ENCODE data around the gene DLG3.
"Not testable (repeated sequence)": the region's sequence is repeated elsewhere in the genome, so short reads cannot be mapped to it uniquely, and the experiment has no call there.

DLG3 gene

DNA sequence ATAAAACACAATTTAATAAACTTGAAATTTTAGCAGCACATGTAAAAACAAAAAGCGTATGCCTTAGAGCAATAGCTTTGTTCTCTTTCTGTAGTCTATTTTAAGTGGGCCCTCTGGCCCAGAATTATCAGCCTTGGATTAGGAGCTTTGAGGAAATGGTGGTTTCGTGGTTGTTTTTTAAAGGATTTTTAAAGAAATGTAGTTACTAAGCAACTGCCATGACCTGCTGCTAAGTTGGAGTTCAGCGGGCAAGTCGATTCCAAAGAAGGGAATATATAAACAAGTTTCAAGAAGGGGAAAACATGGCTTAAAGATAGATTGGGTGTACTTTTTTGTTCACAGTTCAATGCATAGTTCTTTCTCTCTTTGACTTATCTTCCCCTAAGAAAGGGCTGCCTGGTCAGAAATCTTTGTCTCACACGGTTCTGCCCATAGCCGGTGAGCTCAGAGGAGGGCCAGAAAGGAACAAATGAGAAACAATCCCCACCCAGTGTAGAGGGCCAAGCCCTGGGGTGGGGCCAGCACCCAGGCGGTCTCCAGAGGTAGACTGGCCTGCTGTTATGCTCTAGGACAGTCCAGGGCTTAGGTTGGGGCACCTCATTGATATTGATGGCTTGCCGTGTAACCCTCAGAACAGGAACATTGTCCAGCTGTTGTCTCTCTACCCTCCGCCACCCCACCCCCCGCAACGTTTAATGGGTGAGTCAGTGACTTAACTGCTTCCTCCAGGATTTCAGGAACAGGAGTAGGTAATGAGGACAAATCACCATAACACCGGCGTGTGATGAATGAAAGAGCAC is 32.5 kb downstream of the DLG3 start:
- no peak for DNase-seq

GRCh38 chrX:70477734-70478075 is 33.1 kb downstream of the DLG3 start:
- DNase-seq, result no peak

GRCh38 chrX:70478526-70479245 is 34.1 kb downstream of the DLG3 start:
- no peak for DNase-seq

DNA sequence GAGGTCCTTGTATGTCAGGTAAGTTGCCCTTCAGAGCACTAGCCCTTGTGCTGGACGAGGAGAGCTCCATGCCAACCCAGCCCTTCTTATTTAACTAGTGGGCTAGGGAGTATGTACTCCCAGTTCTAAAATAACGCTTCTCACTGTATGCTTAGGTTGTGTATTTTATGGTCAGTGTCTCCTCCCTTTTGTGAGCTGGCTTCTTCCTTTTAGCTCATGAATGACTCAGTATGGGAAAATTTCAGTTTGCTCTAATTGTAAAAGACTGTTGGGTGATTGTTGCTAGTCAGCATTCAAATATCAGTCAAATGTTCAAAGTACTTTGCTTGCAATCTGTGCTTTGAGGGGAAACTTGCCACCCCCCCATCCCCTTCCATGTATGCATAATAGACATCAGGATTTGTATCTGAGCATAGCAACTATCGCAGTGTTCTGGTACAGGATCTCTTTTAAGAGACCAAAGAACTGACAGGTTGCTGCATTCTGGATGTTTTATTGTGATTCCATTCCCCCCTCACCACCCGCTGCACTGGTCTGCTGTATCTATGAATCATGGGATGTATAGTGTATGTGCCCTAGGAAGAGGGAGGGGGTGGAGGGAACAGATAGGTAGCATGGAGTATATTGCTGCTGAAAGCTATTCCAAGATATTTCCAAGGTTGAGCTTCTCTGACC is 34.7 kb downstream of the DLG3 start:
- DNase-seq, result no peak

GRCh38 chrX:70479922-70480659 is 35.5 kb downstream of the DLG3 start:
- DNase-seq, result no peak

DNA sequence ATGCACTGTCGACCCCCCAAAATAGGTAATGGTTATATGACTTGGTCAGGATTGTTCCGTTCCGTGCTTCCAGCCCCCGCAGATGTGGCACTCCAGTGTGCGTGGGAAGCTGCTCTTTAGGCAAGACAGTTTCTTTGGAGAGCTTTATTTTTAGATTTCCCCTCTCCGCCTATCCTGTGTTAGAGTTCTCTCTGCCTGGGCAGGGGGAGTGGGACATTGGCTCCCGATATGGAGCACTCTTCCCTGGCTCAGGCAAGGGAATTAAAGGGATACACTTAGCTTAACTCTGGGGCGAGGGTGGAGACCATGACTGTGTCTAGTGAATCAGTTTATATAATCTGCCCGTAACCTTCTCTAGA is 36.0 kb downstream of the DLG3 start:
- DNase-seq, result no peak

- DNase-seq, result no peak
These were observed 37.0 kb downstream of the DLG3 start for GRCh38 chrX:70481471-70482270.

GRCh38 chrX:70482300-70482699 is 37.7 kb downstream of the DLG3 start:
- DNase-seq, result no peak

DNA sequence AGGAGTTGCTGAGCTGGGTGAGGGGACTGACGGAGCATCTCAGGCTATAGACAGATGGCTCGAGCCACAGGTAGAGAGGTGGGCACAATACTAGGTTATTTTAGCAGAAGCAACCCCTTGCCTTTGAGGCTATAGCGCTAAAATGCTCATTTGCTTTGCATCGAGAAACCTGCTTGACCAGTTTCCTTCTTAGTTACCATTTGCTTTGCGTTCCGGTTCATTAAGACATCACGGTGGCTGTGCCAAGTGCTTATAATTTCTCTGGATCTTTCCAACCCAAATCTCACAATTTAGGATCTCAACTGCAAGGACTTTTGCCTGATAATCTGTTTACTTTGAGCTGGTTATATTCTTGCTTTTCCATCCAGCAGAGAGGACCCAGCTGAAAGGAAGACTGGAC is 40.8 kb downstream of the DLG3 start:
- no peak for DNase-seq

- no peak for DNase-seq
These were observed 44.2 kb downstream of the DLG3 start for GRCh38 chrX:70488856-70489255.

- no peak for DNase-seq
These were observed 49.8 kb downstream of the DLG3 start for GRCh38 chrX:70494441-70494840.

DNA sequence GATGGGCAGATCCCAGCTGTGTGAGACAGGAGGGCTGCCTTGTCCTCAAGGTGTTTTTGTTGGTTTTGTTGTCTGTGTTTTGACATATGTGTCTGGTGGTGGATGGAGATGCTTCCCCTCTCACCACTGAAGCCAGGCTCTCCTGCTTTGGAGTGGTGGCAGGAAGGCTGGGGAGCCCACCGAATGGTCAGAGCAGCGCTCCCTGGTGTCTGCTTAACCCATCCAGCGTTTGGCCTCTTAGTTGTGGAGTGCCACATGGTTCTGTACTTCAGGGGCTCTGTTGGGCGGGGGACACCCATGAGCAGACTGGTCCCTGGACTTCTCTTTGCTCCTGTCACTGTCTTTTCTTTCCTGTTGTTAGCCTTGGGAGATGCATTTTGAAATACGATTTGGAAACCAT is 51.9 kb downstream of the DLG3 start:
- DNase-seq, result no peak

DNA sequence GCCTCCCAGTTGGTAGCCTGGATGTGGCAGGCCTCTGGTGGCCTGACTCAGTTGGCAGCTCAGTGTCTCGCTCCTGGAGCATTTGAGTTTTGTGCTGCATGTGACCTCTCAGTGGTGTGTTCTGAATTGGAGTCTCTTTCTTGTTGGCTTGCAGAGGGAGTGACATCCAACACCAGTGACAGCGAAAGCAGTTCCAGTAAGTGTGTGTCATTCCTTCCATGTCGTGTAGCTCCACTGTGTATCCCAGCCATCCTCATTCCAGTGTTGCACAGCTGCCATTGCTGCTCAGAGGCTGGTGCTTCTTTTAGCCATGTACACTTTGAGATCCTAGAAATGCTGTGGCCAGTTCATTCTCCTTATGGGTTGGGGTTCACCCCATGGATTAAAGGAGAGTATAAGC is 52.4 kb downstream of the DLG3 start:
- no peak for DNase-seq

DNA sequence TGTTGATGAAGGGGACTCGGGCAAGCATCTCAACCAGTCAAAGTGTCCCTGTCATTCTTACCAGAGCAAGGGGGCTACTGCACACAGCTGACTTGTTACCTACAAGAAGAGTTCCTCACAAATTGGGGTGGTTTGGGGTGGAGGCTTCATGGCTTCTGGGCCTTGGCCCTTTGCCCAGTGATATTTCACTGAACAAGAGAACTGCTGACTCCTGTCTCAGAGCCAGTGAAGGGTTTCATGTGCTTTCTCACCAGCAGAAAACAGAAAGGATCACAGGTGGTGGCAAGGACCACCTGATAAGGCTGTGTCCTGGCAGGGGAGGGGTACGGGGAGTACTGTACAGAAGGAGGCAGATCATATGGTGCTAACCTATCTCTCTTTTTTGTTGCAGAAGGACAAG is 53.5 kb downstream of the DLG3 start:
- DNase-seq, result no peak

- no peak for DNase-seq
These were observed 56.2 kb downstream of the DLG3 start for GRCh38 chrX:70500826-70501225.

GRCh38 chrX:70504772-70505450 is 60.3 kb downstream of the DLG3 start:
- no peak for DNase-seq

DNA sequence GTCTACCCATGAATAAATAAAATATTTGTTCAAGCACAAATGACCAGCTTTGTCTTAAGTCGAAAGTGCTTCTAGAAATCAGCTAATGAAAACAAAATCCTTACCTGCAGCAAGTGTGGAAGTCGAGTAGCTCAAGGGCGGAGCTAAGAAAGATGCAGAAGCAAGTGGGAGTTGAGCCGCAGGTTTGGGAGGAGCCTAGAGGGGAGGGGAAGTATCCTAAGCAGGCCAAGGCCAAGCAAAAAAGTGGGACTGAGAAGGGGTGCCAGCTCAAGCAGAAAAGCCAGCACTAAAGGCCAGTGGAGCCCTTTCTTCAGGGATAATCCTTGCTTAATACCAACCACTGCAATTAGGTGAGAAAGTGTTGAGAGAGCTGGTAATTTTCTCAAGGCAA is 60.8 kb downstream of the DLG3 start:
- DNase-seq, result no peak

GRCh38 chrX:70508296-70508911 is 63.8 kb downstream of the DLG3 start:
- no peak for DNase-seq

- DNase-seq, result no peak
These were observed 64.4 kb downstream of the DLG3 start for GRCh38 chrX:70509078-70509477.

GRCh38 chrX:70515270-70515669 is 70.6 kb downstream of the DLG3 start:
- not testable (repeated sequence) for DNase-seq

DNA sequence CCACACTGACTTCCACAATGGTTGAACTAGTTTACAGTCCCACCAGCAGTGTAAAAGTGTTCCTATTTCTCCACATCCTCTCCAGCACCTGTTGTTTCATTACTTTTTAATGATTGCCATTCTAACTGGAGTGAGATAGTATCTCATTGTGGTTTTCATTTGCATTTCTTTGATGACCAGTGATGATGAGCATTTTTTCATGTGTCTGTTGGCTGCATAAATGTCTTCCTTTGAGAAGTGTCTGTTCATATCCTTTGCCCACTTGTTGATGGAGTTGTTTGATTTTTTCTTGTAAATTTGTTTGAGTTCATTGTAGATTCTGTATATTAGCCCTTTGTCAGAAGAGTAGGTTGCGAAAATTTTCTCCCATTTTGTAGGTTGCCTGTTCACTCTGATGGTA is 71.1 kb downstream of the DLG3 start:
- DNase-seq, result not testable (repeated sequence)

All from T-helper 9 cell (primary cell).